KMS-11 (cell line): ENCODE measurements around the gene WDR72.

Experiments
- H2AFZ ChIP-seq: fragments of 200-600 bp; sonication (generic); 2 replicates; pipeline ENCODE4 v1.6.1; 2016; ENCODE audit warnings: antibody characterized with exemption, mixed run types, low read depth
- H3K27ac ChIP-seq: fragments of 200-600 bp; sonication (generic); 2 replicates; pipeline ENCODE4 v1.6.1; 2016; ENCODE audit warnings: mild to moderate bottlenecking, mixed run types
- H3K27me3 ChIP-seq: fragments of 200-600 bp; sonication (generic); 2 replicates; pipeline ENCODE4 v1.6.1; 2017; ENCODE audit warnings: mild to moderate bottlenecking, low read depth, mixed run types, moderate library complexity; ENCODE audit not compliant: insufficient read depth
- H3K36me3 ChIP-seq: fragments of 200-600 bp; sonication (generic); 2 replicates; pipeline ENCODE4 v1.6.1; 2017; ENCODE audit warnings: mild to moderate bottlenecking, mixed run types; ENCODE audit not compliant: insufficient read depth
- H3K4me1 ChIP-seq: fragments of 200-600 bp; sonication (generic); 2 replicates; pipeline ENCODE4 v1.6.1; 2016; ENCODE audit warnings: mild to moderate bottlenecking, low read depth, mixed run types; ENCODE audit not compliant: poor library complexity, severe bottlenecking
- H3K4me2 ChIP-seq: fragments of 200-600 bp; sonication (generic); 2 replicates; pipeline ENCODE4 v1.7.0; 2016; ENCODE audit warnings: mild to moderate bottlenecking, mixed run types
- H3K4me3 ChIP-seq: fragments of 200-600 bp; sonication (generic); IDR thresholded peaks from 2 replicates; pipeline ENCODE4 v1.6.1; 2017; ENCODE audit warnings: low read depth, low read length, mixed read lengths; ENCODE audit not compliant: insufficient read depth
- H3K79me2 ChIP-seq: fragments of 200-600 bp; sonication (generic); 2 replicates; pipeline ENCODE4 v1.6.1; 2016; ENCODE audit warnings: low read depth, mixed run types; ENCODE audit not compliant: insufficient read depth
- H3K9ac ChIP-seq: fragments of 200-600 bp; sonication (generic); 2 replicates; pipeline ENCODE4 v1.6.1; 2016; ENCODE audit warnings: mild to moderate bottlenecking, mixed run types
- H4K20me1 ChIP-seq: fragments of 200-600 bp; sonication (generic); 2 replicates; pipeline ENCODE4 v1.6.1; 2016; ENCODE audit warnings: mild to moderate bottlenecking, mixed run types; ENCODE audit not compliant: insufficient read depth
- TF ChIP-seq, protein P1 (sequence below): fragments of 200-600 bp; sonication (generic); conservative IDR thresholded peaks from 2 replicates; pipeline ENCODE4 v1.6.1; 2017; ENCODE audit warnings: low read depth, mild to moderate bottlenecking, antibody characterized with exemption, low read length, moderate library complexity, mixed read lengths

WDR72 gene

DNA sequence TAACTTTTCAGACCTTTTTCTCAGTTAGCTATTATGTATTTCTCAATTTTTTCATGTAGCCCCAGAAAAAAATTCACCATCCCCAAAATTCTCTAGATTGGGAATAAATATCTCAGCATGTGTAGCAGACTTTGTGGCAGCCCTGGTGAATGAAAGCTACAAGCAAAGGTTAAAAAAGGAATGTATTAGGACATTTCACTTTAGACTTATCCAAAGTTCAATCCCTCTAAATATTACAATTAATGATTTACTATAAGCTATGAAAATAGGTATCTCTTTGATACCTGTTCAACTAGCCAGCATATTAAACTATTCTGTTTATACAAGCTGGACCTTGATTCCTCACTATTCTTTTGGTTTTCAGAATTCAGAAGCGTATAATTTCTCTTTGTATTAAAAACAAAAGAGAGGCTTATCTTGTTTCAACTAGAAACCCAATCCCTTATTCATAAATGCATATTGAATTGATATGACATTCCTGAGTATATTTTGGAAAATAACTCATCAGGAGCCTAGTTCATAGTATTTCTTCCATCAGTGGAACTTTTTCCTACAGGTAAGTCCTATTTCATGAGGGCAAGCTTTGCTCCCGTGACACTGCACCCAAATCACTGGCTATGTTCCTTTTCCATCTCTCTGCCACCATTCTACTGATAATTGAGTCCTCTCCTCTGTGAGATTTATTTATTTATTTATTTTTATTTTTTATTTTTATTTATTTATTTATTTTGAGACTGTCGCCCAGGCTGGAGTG, 38.0 kb downstream of the WDR72 start:
- H3K4me1 ChIP-seq: no peaks in the 10 kb centered on the region

GRCh38 chr15:53716909-53717876, 42.3 kb downstream of the WDR72 start:
- no peaks in the 10 kb centered on the region for H3K79me2 ChIP-seq
- TF ChIP-seq, protein P1, sequence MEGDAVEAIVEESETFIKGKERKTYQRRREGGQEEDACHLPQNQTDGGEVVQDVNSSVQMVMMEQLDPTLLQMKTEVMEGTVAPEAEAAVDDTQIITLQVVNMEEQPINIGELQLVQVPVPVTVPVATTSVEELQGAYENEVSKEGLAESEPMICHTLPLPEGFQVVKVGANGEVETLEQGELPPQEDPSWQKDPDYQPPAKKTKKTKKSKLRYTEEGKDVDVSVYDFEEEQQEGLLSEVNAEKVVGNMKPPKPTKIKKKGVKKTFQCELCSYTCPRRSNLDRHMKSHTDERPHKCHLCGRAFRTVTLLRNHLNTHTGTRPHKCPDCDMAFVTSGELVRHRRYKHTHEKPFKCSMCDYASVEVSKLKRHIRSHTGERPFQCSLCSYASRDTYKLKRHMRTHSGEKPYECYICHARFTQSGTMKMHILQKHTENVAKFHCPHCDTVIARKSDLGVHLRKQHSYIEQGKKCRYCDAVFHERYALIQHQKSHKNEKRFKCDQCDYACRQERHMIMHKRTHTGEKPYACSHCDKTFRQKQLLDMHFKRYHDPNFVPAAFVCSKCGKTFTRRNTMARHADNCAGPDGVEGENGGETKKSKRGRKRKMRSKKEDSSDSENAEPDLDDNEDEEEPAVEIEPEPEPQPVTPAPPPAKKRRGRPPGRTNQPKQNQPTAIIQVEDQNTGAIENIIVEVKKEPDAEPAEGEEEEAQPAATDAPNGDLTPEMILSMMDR: peak; percentile 62; the same call in 1 of the 2 replicates
- H3K36me3 ChIP-seq: no peaks in the 10 kb centered on the region
- H3K4me1 ChIP-seq: no peaks in the 10 kb centered on the region
- no peaks in the 10 kb centered on the region for H3K27me3 ChIP-seq
- no peak overlapping the region for H3K27ac ChIP-seq
- H2AFZ ChIP-seq: no peak overlapping the region
- H4K20me1 ChIP-seq: no peaks in the 10 kb centered on the region
- H3K9ac ChIP-seq: no peak overlapping the region
- H3K4me3 ChIP-seq: no peak overlapping the region
- H3K4me2 ChIP-seq: no peak overlapping the region

More for the DNA sequence above, 38.0 kb downstream of the WDR72 start:
- H2AFZ ChIP-seq: no peak overlapping the region
- no peaks in the 10 kb centered on the region for H3K27me3 ChIP-seq
- H3K4me2 ChIP-seq: no peak overlapping the region
- no peak overlapping the region for H3K27ac ChIP-seq
- no peaks in the 10 kb centered on the region for H3K36me3 ChIP-seq
- H3K9ac ChIP-seq: no peak overlapping the region
- TF ChIP-seq, protein P1: no peak
- H3K4me3 ChIP-seq: no peak overlapping the region
- H4K20me1 ChIP-seq: no peaks in the 10 kb centered on the region
- H3K79me2 ChIP-seq: no peaks in the 10 kb centered on the region

DNA sequence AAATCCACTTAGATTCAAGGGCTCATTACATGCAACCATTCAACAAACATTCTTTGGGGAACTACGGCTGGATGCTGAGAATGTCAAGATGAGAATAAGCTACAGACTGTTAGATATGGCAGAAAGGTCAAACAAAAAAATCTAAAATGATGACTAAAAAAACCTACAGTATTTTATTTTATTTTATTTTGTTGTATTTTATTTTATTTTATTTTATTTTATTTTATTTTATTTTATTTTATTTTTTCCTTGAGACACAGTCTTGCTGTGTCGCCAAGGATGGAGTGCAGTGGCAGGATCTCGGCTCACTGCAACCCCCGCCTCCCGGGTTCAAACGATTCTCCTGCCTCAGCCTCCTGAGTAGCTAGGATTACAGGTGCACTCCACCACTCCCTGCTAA, 46.2 kb downstream of the WDR72 start:
- no peaks in the 10 kb centered on the region for H3K36me3 ChIP-seq
- H4K20me1 ChIP-seq: no peaks in the 10 kb centered on the region
- TF ChIP-seq, protein P1: no peak
- no peak overlapping the region for H3K27ac ChIP-seq
- H3K4me3 ChIP-seq: no peak overlapping the region
- no peaks in the 10 kb centered on the region for H3K4me1 ChIP-seq
- no peak overlapping the region for H2AFZ ChIP-seq
- no peaks in the 10 kb centered on the region for H3K79me2 ChIP-seq
- H3K27me3 ChIP-seq: no peaks in the 10 kb centered on the region
- no peak overlapping the region for H3K4me2 ChIP-seq
- no peak overlapping the region for H3K9ac ChIP-seq

DNA sequence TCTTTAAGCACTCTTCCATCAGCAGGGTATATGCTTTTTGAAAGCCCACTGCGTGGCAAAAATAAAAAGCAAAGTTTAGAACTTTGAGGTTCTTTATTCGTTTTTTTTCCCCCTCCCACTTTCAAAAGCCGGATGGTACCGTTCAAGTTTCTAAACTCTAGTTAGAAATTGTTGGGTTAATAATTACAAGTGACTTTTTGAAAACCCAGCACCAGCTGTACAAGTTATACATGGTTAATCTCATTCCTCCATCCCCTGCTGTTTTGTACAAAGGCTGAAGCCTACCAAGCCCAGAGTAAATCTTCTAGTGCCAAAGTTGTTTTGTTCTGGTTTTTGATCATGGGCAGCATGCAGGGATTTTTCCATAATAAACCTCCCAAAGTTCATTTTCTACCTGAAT, 48.6 kb downstream of the WDR72 start:
- no peaks in the 10 kb centered on the region for H3K4me1 ChIP-seq
- no peak overlapping the region for H3K27ac ChIP-seq
- no peak overlapping the region for H2AFZ ChIP-seq
- H3K36me3 ChIP-seq: no peaks in the 10 kb centered on the region
- no peak overlapping the region for H3K4me3 ChIP-seq
- no peaks in the 10 kb centered on the region for H3K79me2 ChIP-seq
- TF ChIP-seq, protein P1: no peak
- H3K9ac ChIP-seq: no peak overlapping the region
- no peaks in the 10 kb centered on the region for H3K27me3 ChIP-seq
- H3K4me2 ChIP-seq: no peak overlapping the region
- H4K20me1 ChIP-seq: no peaks in the 10 kb centered on the region
